PFSK-1 (cell line): ENCODE results near the gene AXIN2.

Experiments
- REST ChIP-seq, 2 experiments: IDR thresholded peaks; 2 replicates each; pipeline versions ENCODE4 v1.6.1 to v1.8.0; 2011 to 2012; ENCODE audit warnings: low read depth in 2 of 2, low read length in 2 of 2, control low read depth in 1 of 2, inconsistent platforms in 1 of 2, mild to moderate bottlenecking in 1 of 2, moderate library complexity in 1 of 2; ENCODE audit not compliant: insufficient read depth in 1 of 2
- SIN3A ChIP-seq: IDR thresholded peaks from 2 replicates; pipeline ENCODE4 v1.6.1; 2012; ENCODE audit warnings: mild to moderate bottlenecking, low read length, moderate library complexity, borderline replicate concordance; ENCODE audit not compliant: insufficient read depth

GRCh38 chr17:65485388-65486299, 75.8 kb downstream of the AXIN2 start:
- TF ChIP-seq SIN3A (no peak), REST (IDR thresholded peaks at IDR 0.05; ENCODE audit: insufficient read depth in 1 of 2, low read depth in 2 of 2, low read length in 2 of 2) (no peak)
